ENCODE measurements around the gene PIP5K1C.

Gene PIP5K1C

DNA sequence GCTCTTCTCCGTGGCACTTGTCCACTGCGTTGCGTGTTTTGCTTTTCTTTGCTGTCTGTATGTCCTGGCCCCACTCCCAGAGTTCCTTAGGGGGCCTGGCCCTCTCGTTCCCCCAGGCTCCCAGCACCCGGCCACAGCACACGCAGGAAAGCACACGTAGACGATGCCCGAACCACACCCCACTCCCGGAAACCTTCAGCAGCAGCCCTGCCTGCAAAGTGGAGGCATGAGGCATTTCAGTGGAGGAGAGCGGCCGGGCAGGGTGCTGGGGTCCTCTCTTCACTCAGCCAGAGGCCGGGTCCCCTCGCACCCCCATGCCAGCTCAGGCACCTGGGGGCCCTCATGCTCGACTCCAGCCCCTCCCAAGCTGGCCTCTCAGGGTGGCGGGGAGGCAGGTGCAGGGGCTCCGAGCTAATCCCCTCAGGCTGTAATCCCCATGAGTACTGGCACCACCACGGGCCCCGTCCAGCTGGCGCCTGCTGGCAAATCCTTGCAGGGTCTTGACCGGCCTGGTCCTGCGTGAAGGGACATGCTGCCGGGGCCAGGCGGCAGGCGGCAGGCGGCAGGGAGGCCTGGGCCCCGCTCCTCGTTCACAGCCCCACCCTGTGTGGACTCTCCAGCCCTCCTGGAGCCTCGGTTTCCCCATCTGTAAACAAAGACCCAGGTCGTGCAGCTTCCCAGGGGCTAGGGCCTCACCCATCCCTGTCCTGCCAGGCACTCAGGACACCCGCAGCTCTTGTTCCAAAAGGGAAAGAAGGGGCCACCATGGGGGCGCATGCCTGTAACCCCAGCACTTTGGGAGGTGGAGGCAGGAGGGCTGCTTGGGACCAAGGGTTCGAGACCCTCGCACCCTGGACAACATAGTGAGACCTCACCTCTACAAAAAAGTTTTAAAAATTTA lies 7.0 kb downstream of the PIP5K1C start:
- TF ChIP-seq EZH2 (IDR thresholded peaks at IDR 0.05): no peak
- no peak for TF ChIP-seq POLR2AphosphoS5 (IDR thresholded peaks at IDR 0.05; ENCODE audit: borderline replicate concordance, low read depth, low read length)
- TF ChIP-seq FOXP2 (optimal IDR thresholded peaks at IDR 0.05; ENCODE audit: control extremely low read depth, extremely low read length, insufficient read depth): no peak
- no peak for DNase-seq (ENCODE audit: low read depth, low spot score)
- H3K4me3 ChIP-seq: no peak overlapping the region
- no peak overlapping the region for H3K9ac ChIP-seq (ENCODE audit: insufficient read length)
- H3K36me3 ChIP-seq (ENCODE audit: insufficient read depth, low read length): no peaks in the 10 kb centered on the region
- H3K9me3 ChIP-seq (ENCODE audit: low read depth, low read length): no peaks in the 10 kb centered on the region
- no peak overlapping the region for H3K27ac ChIP-seq

DNA sequence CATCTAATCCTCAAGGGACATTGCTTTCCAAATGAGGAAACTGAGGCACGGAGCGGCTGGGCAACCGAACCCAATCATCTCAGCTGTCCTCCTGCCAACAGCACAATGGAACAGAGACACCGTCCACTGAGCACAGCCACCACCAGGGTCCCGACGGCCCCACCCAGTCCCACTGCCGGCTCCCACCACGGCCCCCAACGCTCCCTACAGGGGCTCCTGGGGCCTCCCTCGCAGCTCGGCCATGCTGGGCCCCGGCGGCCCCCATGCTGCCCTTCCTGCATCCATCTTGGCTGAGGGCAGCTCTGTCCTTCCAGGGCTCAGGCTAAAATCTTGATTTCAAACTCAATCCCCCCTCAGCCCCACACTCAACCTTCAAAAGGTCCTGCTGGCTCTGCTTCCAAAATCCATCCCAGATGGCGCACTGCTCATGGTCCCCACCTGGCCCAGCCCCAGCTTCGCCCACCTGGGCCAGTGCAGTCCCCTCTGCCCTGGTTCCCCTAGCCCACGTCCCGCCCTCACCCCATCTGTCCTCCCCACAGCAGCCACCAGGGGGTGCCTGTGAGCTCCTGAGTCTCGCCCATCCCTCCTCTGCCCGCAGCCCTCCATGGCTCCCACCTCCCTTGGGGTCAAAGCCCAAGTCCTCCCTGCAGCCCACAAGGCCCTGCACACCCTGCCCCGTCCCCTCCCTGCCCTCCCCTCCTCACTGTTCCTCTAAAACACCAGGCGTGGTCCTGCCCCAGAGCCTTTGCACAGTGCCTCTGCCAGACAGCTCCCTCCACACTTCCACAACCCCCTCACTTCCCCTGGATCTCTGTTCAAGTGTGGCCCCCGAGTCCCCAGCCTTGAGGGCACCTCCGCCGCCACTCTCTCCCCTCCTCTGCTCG lies 7.9 kb downstream of the PIP5K1C start:
- no peak for TF ChIP-seq POLR2AphosphoS5 (IDR thresholded peaks at IDR 0.05; ENCODE audit: borderline replicate concordance, low read depth, low read length)
- TF ChIP-seq EZH2 (IDR thresholded peaks at IDR 0.05): no peak
- TF ChIP-seq FOXP2 (optimal IDR thresholded peaks at IDR 0.05; ENCODE audit: control extremely low read depth, extremely low read length, insufficient read depth): no peak
- H3K9me3 ChIP-seq (ENCODE audit: low read depth, low read length): no peaks in the 10 kb centered on the region
- H3K9ac ChIP-seq (ENCODE audit: insufficient read length): no peak overlapping the region
- DNase-seq (ENCODE audit: low read depth, low spot score): no peak
- no peaks in the 10 kb centered on the region for H3K36me3 ChIP-seq (ENCODE audit: insufficient read depth, low read length)
- H3K4me3 ChIP-seq: no peak overlapping the region
- H3K27ac ChIP-seq: no peak overlapping the region

DNA sequence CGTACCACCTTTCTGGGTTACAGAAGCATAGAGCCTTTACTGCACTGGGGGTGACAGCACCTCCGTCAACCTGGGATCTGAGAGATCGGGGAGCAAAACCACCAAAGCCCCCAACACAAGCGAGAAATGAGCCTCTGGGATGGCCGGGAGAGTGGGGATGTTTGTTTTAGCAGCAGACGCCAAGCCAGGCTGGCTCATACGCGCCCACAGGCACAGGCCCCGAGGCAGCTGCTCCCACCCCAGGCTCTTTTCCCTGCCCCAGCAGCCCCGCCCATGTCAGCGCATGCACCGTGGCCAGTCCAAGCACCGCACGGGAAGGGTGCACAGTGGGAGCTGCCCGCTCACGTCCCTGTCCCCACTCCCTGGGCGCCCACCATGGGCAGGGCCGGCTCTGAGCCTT lies 8.5 kb downstream of the PIP5K1C start:
- H3K27ac ChIP-seq: no peak overlapping the region
- TF ChIP-seq FOXP2 (optimal IDR thresholded peaks at IDR 0.05; ENCODE audit: control extremely low read depth, extremely low read length, insufficient read depth): no peak
- no peak for TF ChIP-seq POLR2AphosphoS5 (IDR thresholded peaks at IDR 0.05; ENCODE audit: borderline replicate concordance, low read depth, low read length)
- no peak for TF ChIP-seq EZH2 (IDR thresholded peaks at IDR 0.05)
- no peak for DNase-seq (ENCODE audit: low read depth, low spot score)
- H3K36me3 ChIP-seq (ENCODE audit: insufficient read depth, low read length): no peaks in the 10 kb centered on the region
- no peak overlapping the region for H3K9ac ChIP-seq (ENCODE audit: insufficient read length)
- H3K4me3 ChIP-seq: no peak overlapping the region
- H3K9me3 ChIP-seq (ENCODE audit: low read depth, low read length): no peaks in the 10 kb centered on the region

DNA sequence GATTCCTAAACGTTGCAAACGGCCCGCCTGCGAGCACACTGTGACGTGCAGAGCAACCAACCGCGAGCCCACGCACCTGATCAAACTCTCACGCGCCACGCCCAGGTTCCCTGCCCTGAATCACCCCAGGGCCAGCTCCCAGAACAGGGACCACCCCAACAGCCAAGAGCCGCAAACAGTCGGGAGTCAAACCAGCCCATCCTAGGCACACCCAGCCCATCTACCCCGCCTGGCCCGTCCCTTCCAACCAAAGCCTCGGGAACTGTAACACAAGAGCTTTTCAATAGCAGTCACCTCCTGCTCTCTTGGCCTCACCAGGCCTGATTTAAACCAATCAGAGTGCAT lies 8.9 kb downstream of the PIP5K1C start:
- Histone ChIP-seq H3K9ac (ENCODE audit: insufficient read length) (no peak overlapping the region), H3K36me3 (ENCODE audit: insufficient read depth, low read length) (no peaks in the 10 kb centered on the region), H3K4me3 (no peak overlapping the region), H3K27ac (no peak overlapping the region), H3K9me3 (ENCODE audit: low read depth, low read length) (no peaks in the 10 kb centered on the region)
- TF ChIP-seq POLR2AphosphoS5 (IDR thresholded peaks at IDR 0.05; ENCODE audit: borderline replicate concordance, low read depth, low read length) (no peak), EZH2 (IDR thresholded peaks at IDR 0.05) (no peak), FOXP2 (optimal IDR thresholded peaks at IDR 0.05; ENCODE audit: control extremely low read depth, extremely low read length, insufficient read depth) (no peak)
- DNase-seq (ENCODE audit: low read depth, low spot score): no peak

DNA sequence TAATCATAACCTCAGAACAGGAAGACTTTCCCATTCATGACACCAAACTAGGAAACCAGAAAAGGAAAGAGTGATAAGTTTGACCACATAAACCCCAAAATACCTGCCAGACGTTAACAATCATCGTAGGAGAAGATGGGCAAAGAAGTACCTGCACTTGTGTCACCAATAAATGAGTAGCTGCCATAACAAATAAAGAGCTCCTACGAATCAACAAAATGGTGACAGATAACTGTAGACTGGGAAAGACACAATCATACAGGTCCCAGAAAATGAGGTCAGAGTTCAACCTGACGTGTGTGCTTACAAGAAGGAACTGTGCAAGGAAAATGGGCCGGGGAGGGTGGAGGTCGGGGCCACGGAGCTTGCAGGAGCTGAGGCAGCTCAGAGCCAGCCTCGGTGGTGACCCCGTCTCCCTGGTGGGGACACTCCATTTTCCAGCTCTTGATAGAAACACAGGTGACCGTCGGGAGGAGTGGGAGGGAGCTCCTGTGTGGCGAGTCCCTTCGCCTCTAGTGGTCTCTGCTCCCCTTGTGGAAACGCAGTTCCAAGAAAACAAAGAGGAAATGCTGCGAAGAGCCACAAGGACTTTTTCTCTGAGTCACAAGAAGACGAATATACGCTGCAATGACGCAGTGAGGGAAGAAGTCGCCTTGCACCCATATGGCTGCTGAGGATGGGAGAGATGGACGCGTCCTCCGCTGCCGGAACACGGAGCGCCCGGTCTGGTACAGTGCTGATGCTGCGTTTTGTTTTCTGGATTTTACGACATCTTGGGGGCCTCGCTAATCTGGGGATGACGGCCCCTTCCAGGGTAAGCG lies 9.5 kb downstream of the PIP5K1C start:
- Histone ChIP-seq H3K27ac (no peak overlapping the region), H3K4me3 (no peak overlapping the region), H3K36me3 (ENCODE audit: insufficient read depth, low read length) (no peaks in the 10 kb centered on the region), H3K9ac (ENCODE audit: insufficient read length) (no peak overlapping the region), H3K9me3 (ENCODE audit: low read depth, low read length) (no peaks in the 10 kb centered on the region)
- TF ChIP-seq POLR2AphosphoS5 (IDR thresholded peaks at IDR 0.05; ENCODE audit: borderline replicate concordance, low read depth, low read length): no peak
- no peak for TF ChIP-seq FOXP2 (optimal IDR thresholded peaks at IDR 0.05; ENCODE audit: control extremely low read depth, extremely low read length, insufficient read depth)
- TF ChIP-seq EZH2 (IDR thresholded peaks at IDR 0.05): no peak
- DNase-seq (ENCODE audit: low read depth, low spot score): no peak

DNA sequence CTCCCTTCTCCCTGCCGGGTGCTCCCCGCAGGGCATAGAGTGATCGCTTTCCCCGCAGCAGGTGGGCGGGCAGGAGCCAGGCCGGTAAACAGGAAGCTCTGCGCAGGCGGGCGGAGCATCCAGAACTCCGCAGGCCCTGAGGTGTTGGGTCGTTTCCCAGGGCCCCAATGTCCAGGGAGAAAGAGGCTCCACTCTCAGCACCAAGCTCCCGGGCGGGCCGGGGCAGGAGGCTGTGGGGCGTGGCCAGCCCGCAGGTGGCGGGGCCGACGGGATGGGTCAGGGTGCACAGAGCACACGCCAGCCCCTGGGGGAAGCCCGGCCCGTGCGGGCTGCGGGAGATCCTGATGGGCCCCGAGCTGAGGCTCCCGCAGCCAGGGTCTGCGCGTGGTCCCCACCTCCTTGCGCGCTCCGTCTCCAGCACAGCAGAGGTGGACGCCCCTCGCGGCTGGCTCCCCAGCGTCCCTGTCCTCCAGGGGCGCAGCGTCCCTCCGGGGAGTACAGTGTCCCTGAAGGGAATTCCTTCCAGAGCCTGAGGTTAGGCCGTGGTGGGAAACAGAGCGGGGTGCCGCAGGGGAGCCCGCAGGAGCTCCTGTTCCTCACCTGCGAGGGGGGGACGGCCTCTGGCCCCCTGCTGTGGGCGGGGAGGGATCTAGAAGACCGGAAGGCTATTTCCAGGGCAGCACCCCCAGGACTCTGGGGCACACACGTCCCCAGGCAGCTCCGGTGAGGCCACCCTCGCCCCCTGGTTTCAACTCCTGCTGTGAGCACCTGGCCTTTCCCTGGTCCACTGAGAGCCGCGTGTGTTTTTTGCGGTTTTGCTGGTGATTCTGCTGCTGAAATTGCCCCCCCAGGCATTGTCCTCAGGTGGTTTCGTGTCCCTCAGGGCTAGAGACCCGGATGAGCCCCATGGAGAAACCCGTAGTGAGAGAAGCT lies 12.2 kb downstream of the PIP5K1C start:
- no peak overlapping the region for H3K4me3 ChIP-seq
- no peak overlapping the region for H3K27ac ChIP-seq
- no peak for TF ChIP-seq POLR2AphosphoS5 (IDR thresholded peaks at IDR 0.05; ENCODE audit: borderline replicate concordance, low read depth, low read length)
- TF ChIP-seq EZH2 (IDR thresholded peaks at IDR 0.05): no peak
- no peak for TF ChIP-seq FOXP2 (optimal IDR thresholded peaks at IDR 0.05; ENCODE audit: control extremely low read depth, extremely low read length, insufficient read depth)
- peaks cover 6% of the 10 kb centered on the region; the same call in 1 of the 2 replicates for H3K36me3 ChIP-seq (ENCODE audit: insufficient read depth, low read length)
- H3K9me3 ChIP-seq (ENCODE audit: low read depth, low read length): no peaks in the 10 kb centered on the region
- H3K9ac ChIP-seq (ENCODE audit: insufficient read length): no peak overlapping the region
- no peak for DNase-seq (ENCODE audit: low read depth, low spot score)

DNA sequence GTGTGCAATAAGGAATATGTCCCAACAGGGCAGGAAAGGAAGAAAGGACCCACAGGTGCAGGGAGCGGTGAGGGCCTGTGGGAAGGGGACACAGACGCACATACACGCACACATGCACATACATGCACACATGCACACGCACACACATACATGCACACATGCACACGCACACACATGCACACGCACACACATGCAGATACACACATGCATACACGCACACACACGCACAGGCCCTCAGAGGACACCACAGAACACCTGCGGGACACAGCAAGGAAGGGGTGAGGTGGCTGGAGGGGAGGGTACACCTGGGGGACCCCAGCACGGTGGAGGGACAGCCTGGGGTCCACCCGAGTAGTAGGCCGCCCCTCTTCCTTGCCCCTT lies 12.9 kb downstream of the PIP5K1C start:
- Histone ChIP-seq H3K27ac (no peak overlapping the region), H3K36me3 (ENCODE audit: insufficient read depth, low read length) (peaks cover 6% of the 10 kb centered on the region; the same call in 1 of the 2 replicates), H3K9ac (ENCODE audit: insufficient read length) (no peak overlapping the region), H3K4me3 (no peak overlapping the region), H3K9me3 (ENCODE audit: low read depth, low read length) (no peaks in the 10 kb centered on the region)
- no peak for DNase-seq (ENCODE audit: low read depth, low spot score)
- TF ChIP-seq POLR2AphosphoS5 (IDR thresholded peaks at IDR 0.05; ENCODE audit: borderline replicate concordance, low read depth, low read length): no peak
- TF ChIP-seq FOXP2 (optimal IDR thresholded peaks at IDR 0.05; ENCODE audit: control extremely low read depth, extremely low read length, insufficient read depth): no peak
- TF ChIP-seq EZH2 (IDR thresholded peaks at IDR 0.05): no peak
